Sigmoid colon (tissue), 4 donors: ENCODE data around the gene YJEFN3.

ENCODE experiments used
- CTCF ChIP-seq, 4 experiments: fragments of 450-650 bp in 3 of 4; fragments of 200-600 bp in 1 of 4; IDR thresholded peaks; one replicate each; pipeline ENCODE4 v1.5.1; 2016 to 2019; ENCODE audit warnings: antibody characterized with exemption in 4 of 4, mild to moderate bottlenecking in 3 of 4, moderate library complexity in 2 of 4
- EP300 ChIP-seq, 4 donors: sonication (generic); formaldehyde crosslinking; IDR thresholded peaks; one replicate each; pipeline ENCODE4 v1.6.1; 2017; ENCODE audit warnings: antibody characterized with exemption in 4 of 4
- POLR2A ChIP-seq, 2 donors: fragments of 450-650 bp; IDR thresholded peaks; one replicate each; pipeline ENCODE4 v1.6.1; 2016; ENCODE audit warnings: antibody characterized with exemption in 2 of 2, mild to moderate bottlenecking in 2 of 2, moderate library complexity in 2 of 2
- POLR2AphosphoS5 ChIP-seq, 4 donors: sonication (generic); formaldehyde crosslinking; IDR thresholded peaks; one replicate each; pipeline ENCODE4 v1.6.1; 2017; ENCODE audit warnings: antibody characterized with exemption in 4 of 4

GRCh38 chr19:19547674-19548336 is 19.1 kb downstream of the YJEFN3 start:
- no peak for TF ChIP-seq POLR2A (IDR thresholded peaks at IDR 0.05)
- TF ChIP-seq CTCF (IDR thresholded peaks at IDR 0.05), result no peak
- no peak for TF ChIP-seq EP300 (IDR thresholded peaks at IDR 0.05)
- TF ChIP-seq POLR2AphosphoS5 (IDR thresholded peaks at IDR 0.05), result no peak
